GM12864 (cell line): Measurements from ENCODE around the gene HOXD9.

Experiments used
- DNase-seq: peaks from one replicate; pipeline ENCODE4 v3.0.0-alpha.2; 2011; ENCODE audit warnings: low read depth
- H3K4me3 ChIP-seq: 2 replicates; pipeline ENCODE4 v1.5.1; 2011; ENCODE audit warnings: mild to moderate bottlenecking, low read depth, low read length, control low read depth
- CTCF ChIP-seq: IDR thresholded peaks from 2 replicates; pipeline ENCODE4 v1.5.1; 2011; ENCODE audit warnings: low read depth, mild to moderate bottlenecking, moderate library complexity, low read length, control low read depth, inconsistent platforms; ENCODE audit errors: missing control alignments

Gene HOXD9

GRCh38 chr2:176138923-176139660 is 16.6 kb downstream of the HOXD9 start:
- no peak for DNase-seq
- no peak for TF ChIP-seq CTCF
- no peak overlapping the region for H3K4me3 ChIP-seq

GRCh38 chr2:176139661-176140512 is 17.4 kb downstream of the HOXD9 start:
- no peak for DNase-seq
- H3K4me3 ChIP-seq: peak overlapping the region; percentile 56
- TF ChIP-seq CTCF: no peak

- DNase-seq: no peak
- TF ChIP-seq CTCF: peak; percentile 84
- H3K4me3 ChIP-seq: peak overlapping the region; percentile 56
Observed at GRCh38 chr2:176140513-176141317, 18.2 kb downstream of the HOXD9 start.

GRCh38 chr2:176142281-176142680 is 19.8 kb downstream of the HOXD9 start:
- TF ChIP-seq CTCF: no peak

GRCh38 chr2:176145085-176145969 is 22.8 kb downstream of the HOXD9 start:
- TF ChIP-seq CTCF: no peak
- no peak for DNase-seq
- H3K4me3 ChIP-seq: no peak overlapping the region

More at GRCh38 chr2:176142281-176142680, 19.8 kb downstream of the HOXD9 start:
- H3K4me3 ChIP-seq: no peak overlapping the region
- no peak for DNase-seq

GRCh38 chr2:176146101-176146500 is 23.6 kb downstream of the HOXD9 start:
- DNase-seq: no peak
- no peak overlapping the region for H3K4me3 ChIP-seq
- no peak for TF ChIP-seq CTCF
